Putamen (tissue), 1 donor: ENCODE data around the gene ZNF318.
"Not testable (repeated sequence)": the region's sequence is repeated elsewhere in the genome, so short reads cannot be mapped to it uniquely, and the experiment has no call there.

ENCODE experiments used
- DNase-seq: peaks from one replicate; pipeline ENCODE4 v3.0.0-alpha.2; 2016; ENCODE audit warnings: low spot score

ZNF318 gene

GRCh38 chr6:43383021-43383667, 13.7 kb upstream of the ZNF318 start:
- DNase-seq, result peak; percentile 19

DNA sequence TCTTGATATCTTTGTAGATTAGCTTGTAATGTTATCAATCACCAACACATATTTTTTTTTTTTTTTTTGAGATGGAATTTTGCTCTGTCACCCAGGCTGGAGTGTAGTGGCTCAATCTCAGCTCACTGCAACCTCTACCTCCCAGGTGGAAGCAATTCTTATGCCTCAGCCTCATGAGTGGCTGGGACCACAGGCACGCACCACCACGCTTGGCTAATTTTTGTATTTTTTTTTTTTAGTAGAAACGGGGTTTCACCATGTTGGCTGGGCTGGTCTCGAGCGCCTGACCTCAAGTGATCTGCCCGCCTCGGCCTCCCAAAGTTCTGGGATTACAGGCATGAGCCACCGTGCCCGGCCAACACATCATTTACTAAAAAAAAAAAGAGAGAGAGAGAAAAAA, 11.4 kb upstream of the ZNF318 start:
- DNase-seq, result not testable (repeated sequence)

GRCh38 chr6:43378631-43379030, 9.2 kb upstream of the ZNF318 start:
- no peak for DNase-seq

- no peak for DNase-seq
These were observed 8.3 kb upstream of the ZNF318 start for GRCh38 chr6:43377710-43378229.

- DNase-seq, result no peak
These were observed 7.1 kb upstream of the ZNF318 start for GRCh38 chr6:43376551-43376981.

DNA sequence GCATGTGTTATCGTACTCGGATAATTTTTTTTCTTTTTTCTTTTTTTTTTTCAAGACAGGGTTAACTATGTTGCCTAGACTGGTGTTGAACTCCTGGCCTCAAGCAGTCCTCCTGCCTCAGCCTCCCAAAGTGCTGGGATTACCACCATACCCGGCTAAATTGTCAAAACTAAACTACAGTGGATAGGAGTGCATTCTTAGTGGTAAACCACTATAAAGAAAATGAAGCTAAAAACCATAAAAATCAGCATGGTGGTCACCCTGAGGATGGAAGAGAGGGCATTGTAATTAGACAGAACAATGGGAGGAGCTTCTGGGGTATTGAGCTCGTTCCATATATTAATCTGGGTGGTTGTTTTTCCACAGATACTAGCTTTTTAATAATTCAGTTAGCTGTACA, 6.2 kb upstream of the ZNF318 start:
- DNase-seq, result no peak

DNA sequence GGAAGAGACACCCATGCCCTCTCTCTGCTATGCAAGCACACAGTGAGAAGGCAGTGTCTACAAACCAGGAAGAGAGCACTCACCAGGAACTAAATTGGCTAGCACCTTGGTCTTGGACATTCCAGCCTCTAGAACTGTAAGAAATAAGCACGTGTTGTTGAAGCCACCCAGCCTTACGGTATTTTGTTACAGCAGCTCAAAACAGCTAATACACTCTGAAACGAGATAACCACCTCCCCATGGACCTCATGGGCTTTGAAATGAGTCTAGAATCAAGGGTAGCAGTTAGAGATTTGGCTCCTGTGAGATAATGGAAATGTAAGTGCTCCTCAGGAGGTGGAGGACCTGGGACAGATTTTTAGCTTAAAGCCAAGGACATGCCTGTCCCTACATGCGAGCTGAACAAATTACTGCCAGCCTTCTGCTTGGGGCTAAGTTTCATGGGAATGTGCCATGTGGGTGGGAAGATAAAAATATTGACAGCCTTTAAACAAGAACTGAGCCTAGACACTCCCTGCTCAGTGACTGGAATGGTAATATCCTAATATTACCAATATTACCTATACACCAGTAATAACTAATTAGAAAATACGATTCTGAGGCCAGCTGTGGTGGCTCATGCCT, 3.9 kb upstream of the ZNF318 start:
- DNase-seq, result no peak

- not testable (repeated sequence) for DNase-seq
These were observed 645 bp upstream of the ZNF318 start for GRCh38 chr6:43370003-43370580.

DNA sequence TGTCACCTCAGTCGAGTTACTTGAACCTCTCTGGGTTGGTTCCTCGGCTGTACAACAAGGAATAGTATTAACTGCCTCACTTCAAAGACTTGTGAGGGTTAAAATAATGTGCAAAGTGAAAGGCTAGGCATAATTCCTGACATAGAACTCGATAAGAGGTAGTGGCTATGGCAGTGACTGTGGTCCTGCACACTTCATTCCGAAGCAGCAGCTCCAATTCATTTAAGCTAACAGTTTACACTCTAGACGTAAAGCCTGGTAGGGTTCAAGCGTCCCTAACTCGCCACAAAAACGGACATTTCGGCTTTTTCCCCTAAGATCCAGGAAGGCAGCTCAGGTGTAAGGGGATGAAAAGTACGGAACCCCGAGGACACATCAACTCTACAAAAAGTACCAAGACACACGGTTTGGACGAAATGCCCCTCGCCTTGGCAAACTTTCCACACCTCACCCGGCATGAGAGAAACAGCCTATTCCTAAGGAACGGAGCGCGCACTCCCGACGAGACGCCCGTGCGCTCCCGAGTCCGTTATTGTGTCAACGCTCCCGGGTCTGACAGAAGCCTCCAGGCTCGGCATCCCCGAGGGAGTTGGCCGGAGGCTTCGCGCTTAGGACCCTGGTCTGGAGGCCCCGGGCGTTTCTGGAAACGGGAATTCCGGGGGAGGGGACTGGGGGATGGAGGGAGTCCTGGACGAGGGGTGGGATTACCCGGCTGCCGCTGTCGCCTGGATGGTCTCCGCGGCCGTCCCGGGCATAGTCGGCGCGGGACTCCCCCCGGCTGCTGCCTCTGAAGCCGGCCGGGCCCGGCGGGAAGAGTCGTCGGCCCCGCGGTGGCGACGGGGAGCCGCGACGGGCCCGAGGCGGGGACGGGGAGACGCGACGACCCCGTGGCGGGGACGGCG, 937 bp downstream of the ZNF318 start:
- peak; percentile 27 for DNase-seq

GRCh38 chr6:43367245-43367984, 2.0 kb downstream of the ZNF318 start:
- no peak for DNase-seq

GRCh38 chr6:43361269-43361668, 8.2 kb downstream of the ZNF318 start:
- no peak for DNase-seq

DNA sequence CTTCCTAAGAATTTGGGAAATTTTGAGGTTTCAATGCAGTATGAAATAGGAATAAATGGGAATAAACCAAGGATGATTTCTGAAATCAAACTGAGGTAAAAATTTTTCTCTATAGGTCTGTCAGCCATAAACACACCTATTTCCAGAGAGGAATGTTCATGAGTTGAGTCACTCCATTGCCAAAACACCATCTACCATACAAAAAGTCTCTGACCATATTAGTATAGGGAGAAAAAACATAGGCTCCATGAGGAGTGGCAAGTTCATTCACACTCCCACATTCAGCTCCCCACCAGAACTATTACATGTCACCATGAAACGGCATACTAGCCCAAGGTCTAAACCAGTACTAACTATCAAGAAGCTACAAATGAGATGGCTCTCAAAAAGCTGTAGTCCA, 9.6 kb downstream of the ZNF318 start:
- no peak for DNase-seq

DNA sequence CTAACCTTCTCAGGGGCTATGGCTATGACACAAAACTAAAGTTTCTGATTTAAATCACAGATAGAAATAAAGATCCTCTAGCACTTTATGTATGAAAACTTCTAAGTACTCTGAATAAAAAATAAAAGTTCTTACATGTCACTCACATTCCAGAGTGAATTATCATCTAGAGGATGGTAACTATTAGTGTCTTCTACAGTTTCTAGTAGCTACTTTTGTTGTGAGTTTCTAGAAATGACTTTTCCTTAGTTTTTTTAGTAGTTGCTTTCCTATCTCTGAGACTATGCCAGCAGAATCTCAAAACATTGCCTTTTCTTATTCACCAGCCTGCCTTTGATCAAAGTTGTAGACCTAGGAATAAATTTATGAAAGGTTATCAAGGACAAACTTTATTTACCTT, 10.1 kb downstream of the ZNF318 start:
- DNase-seq, result no peak

- no peak for DNase-seq
These were observed 13.4 kb downstream of the ZNF318 start for GRCh38 chr6:43355862-43356590.

DNA sequence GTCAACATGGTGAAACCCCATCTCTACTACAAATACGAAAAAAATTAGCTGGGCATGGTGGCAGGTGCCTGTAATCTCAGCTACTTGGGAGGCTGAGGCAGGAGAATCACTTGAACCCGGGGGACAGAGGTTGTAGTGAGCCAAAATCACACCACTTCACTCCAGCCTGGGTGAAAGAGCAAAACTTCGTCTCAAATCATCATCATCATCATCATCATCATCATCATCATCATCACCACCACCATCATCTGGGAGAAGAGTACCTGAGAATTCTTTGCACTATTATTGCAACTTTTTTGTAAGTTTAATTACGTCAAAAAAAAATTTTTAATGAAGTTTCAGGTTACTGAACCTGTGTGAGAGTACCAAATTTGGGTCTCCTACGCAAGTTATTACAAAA, 17.5 kb downstream of the ZNF318 start:
- DNase-seq, result not testable (repeated sequence)

DNA sequence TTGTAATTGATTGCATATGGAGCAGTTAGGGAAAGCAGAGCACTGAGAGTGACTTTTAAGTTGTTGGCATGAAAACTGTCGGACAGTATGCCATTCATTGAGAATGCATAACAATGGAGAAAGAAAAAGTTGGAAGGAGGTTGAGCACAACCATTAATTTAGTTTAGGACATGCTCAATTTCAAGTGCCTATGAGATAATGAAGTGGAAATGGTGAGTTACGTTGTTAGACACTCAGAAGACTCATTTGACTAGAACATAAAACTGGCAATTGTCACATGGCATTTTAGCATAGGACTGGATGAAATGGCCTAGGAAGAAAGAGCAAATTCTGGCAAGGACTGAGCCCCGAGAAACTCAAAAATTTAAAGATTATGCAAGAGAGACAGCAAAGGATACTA, 22.0 kb downstream of the ZNF318 start:
- DNase-seq, result no peak

GRCh38 chr6:43347021-43347420, 22.4 kb downstream of the ZNF318 start:
- DNase-seq, result no peak

GRCh38 chr6:43346243-43346642, 23.2 kb downstream of the ZNF318 start:
- DNase-seq, result not testable (repeated sequence)

GRCh38 chr6:43339168-43339567, 30.3 kb downstream of the ZNF318 start:
- DNase-seq, result no peak

GRCh38 chr6:43338243-43338642, 31.2 kb downstream of the ZNF318 start:
- no peak for DNase-seq

GRCh38 chr6:43336382-43336781, 33.1 kb downstream of the ZNF318 start:
- peak; percentile 28 for DNase-seq
